ENCODE results near the gene NSG1.

GRCh38 chr4:4401036-4401435, 14.1 kb downstream of the NSG1 start:
- TF ChIP-seq CTCF (IDR thresholded peaks at IDR 0.05; ENCODE audit: low read length) (no peak), EZH2 (optimal IDR thresholded peaks at IDR 0.05; ENCODE audit: low read depth, low read length) (no peak), EZH2phosphoT487 (IDR thresholded peaks at IDR 0.05; ENCODE audit: low read length) (no peak)

All from MM.1S (cell line).